Mesenteric fat pad (tissue), 1 donor: ENCODE measurements around the gene ARPIN. TPM values are rescaled to one million over a fixed set of nuclear protein-coding genes. Genes with fewer than 3 reads are reported as not detected.

Experiments used
- DNase-seq: peaks from one replicate; pipeline ENCODE4 v3.0.0-alpha.2; 2020; ENCODE audit warnings: low spot score
- microRNA-seq: library from miRNA; unstranded; fragments of <30 nt; microRNA quantifications from one replicate; pipeline ENCODE4 v1.2.0, GENCODE V29; 2020; ENCODE audit warnings: borderline number of aligned reads
- total RNA-seq: library from RNA; stranded (reverse); fragmentation: NEBNext Ultra II Directional; extraction: Animal tissue kit (Norgen Biotek cat#: 25700); gene quantifications from one replicate; pipeline ENCODE4 v1.2.1, GENCODE V29; 2021
- donor health status: DM: yes; HTN: yes; CAD: no.

Gene ARPIN
- total RNA-seq, 1 donor from 2014 or later: 17.7 TPM

DNA sequence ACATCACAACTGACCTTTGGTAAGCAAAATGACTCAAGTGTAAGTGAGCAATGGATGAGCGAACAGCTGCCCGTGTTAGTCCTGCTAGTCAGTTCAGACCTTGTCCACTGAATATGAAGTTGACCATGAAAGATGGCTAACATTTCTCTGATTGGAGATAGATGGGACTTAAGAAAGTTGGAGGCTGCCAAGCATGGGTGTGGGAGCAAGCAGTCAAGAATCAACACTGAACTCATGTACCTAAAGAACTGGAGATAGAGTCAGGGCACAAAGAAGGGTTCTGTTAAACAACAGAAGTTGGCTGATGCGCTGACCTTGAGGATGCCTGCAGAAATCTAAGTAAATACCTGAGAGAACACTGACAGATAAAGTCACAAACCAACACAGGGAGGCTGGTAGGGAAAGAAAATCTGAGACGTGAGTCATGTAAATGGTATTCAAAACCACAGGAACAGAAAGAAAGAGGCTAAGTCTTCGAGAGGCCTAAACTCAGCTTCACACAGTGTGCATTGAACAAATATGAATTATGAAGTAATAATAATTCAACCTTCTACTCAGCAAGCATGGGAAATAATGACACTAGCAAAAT is 67.4 kb downstream of the ARPIN start:
- no peak for DNase-seq

Small RNAs within 50 kb of the gene (microRNA-seq; reads per million reads assigned to microRNA genes)
- gene MIR5009: not detected
- gene MIR5094: not detected

Other genes with a start within 250 kb of the ARPIN start
- gene PLIN1, start 233.6 kb downstream of the ARPIN start, total RNA-seq: 1,691 TPM
- 103 TPM for gene PEX11A, start 222.2 kb downstream of the ARPIN start, total RNA-seq
- 0.32 TPM for gene WDR93, start 222.1 kb downstream of the ARPIN start, total RNA-seq
- 16.0 TPM for gene MESP1, start 161.7 kb downstream of the ARPIN start, total RNA-seq
- 0.96 TPM for gene MESP2, start 136.6 kb downstream of the ARPIN start, total RNA-seq
- 50.3 TPM for gene ANPEP, start 98.1 kb downstream of the ARPIN start, total RNA-seq
- gene AP3S2, start 19.0 kb downstream of the ARPIN start, total RNA-seq: 27.3 TPM
- 11.5 TPM for gene ZNF710, start 88.4 kb upstream of the ARPIN start, total RNA-seq
- 56.1 TPM for gene IDH2, start 189.5 kb upstream of the ARPIN start, total RNA-seq